BJ (cell line): ENCODE data around the gene PCF11. TPM values are rescaled to one million over a fixed set of nuclear protein-coding genes. Genes with fewer than 3 reads are reported as not detected.
"Not testable (repeated sequence)": the region's sequence is repeated elsewhere in the genome, so short reads cannot be mapped to it uniquely, and the experiment has no call there.

ENCODE experiments used
- CTCF ChIA-PET: fragments of 350-600 bp; formaldehyde crosslinking; extraction: SDS; loops from one replicate; lab custom pipeline; 2021; ENCODE audit warnings: antibody characterized with exemption, inconsistent platforms; lab: Yijun Ruan, JAX
- POLR2A ChIA-PET: fragments of 300-600 bp; sonication (Branson Sonifier 250); formaldehyde crosslinking; extraction: SDS; loops from one replicate; lab custom pipeline; 2021; ENCODE audit warnings: antibody characterized with exemption; lab: Charles Lee
- DNase-seq: peaks from one replicate; pipeline ENCODE4 v3.0.0-alpha.2; 2011; ENCODE audit warnings: low read depth
- H3K27me3 ChIP-seq: 2 replicates; pipeline ENCODE4 v1.6.0; 2011; ENCODE audit warnings: low read length; ENCODE audit not compliant: control insufficient read depth, insufficient read depth
- H3K36me3 ChIP-seq: 2 replicates; pipeline ENCODE4 v1.5.1; 2011; ENCODE audit warnings: low read length; ENCODE audit not compliant: control insufficient read depth, insufficient read depth
- H3K4me3 ChIP-seq: 2 replicates; pipeline ENCODE4 v1.5.1; 2011; ENCODE audit warnings: low read depth, mild to moderate bottlenecking, control low read depth, low read length
- CTCF ChIP-seq: IDR thresholded peaks from 2 replicates; pipeline ENCODE4 v1.5.1; 2011; ENCODE audit warnings: low read depth, mild to moderate bottlenecking, control low read depth, inconsistent platforms, low read length, moderate library complexity; ENCODE audit not compliant: insufficient read depth
- polyA plus RNA-seq: library from polyadenylated mRNA; depleted of rRNA; stranded (reverse); fragments of >200 nt; gene quantifications from 2 replicates; pipeline ENCODE4 v1.2.3, GENCODE V29; 2011

PCF11 gene
- polyA plus RNA-seq, 1 experiment = 14.6 TPM

DNA sequence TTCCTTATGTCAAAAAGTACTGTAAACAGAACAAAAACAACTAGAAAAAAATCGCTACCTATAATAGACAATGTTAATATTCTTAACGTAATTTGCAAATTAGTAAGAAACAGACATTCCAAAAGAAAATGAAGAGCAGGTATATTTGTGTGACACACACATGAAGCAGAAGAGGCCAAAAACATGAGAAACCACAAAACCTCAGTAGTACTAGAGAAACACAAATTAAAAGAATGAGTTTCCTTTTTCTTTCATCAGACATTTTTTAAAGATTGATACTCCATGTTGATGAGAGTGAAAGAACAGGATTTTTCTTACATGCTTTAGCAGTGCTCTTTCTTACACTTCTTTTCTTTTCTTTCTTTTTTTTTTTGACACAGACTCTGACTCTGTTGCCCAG lies 34.2 kb upstream of the PCF11 start:
- ChIA-PET CTCF (interaction anchor here (1.5 kb wide), 1 partner anchor 9 kb away, joined by 3 read pairs; no protein-coding TSS in a partner anchor), POLR2A (no interaction called here)
- no peak for DNase-seq
- TF ChIP-seq CTCF = no peak
- Histone ChIP-seq H3K4me3 (no peak overlapping the region), H3K36me3 (no peaks in the 10 kb centered on the region), H3K27me3 (no peaks in the 10 kb centered on the region)

- no peaks in the 10 kb centered on the region for H3K36me3 ChIP-seq
- no peak overlapping the region for H3K4me3 ChIP-seq
- no peak for DNase-seq
- ChIA-PET POLR2A (no interaction called here), CTCF (no interaction called here)
- no peaks in the 10 kb centered on the region for H3K27me3 ChIP-seq
- TF ChIP-seq CTCF = no peak
These were observed 32.1 kb upstream of the PCF11 start for GRCh38 chr11:83124636-83125424.

DNA sequence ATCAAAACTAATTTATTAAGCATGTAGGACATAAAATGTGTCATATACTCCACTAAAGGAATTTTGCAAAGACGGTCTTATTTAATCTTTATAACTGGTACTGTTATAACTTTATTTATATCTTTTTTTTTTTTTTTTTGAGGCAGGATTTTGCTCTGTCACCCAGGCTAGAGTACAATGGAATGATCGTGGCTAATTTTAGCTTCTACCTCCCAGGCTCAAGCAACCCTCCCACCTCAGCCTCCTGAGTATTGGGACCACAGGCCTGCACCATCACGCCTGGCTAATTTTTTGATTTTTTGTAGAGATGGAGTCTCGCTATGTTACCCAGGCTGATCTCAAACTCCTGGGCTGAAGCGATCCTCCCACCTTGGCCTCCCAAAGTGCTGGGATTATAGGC lies 31.4 kb upstream of the PCF11 start:
- no peak for TF ChIP-seq CTCF
- H3K36me3 ChIP-seq = no peaks in the 10 kb centered on the region
- ChIA-PET POLR2A (no interaction called here), CTCF (no interaction called here)
- no peaks in the 10 kb centered on the region for H3K27me3 ChIP-seq
- DNase-seq = no peak
- no peak overlapping the region for H3K4me3 ChIP-seq

DNA sequence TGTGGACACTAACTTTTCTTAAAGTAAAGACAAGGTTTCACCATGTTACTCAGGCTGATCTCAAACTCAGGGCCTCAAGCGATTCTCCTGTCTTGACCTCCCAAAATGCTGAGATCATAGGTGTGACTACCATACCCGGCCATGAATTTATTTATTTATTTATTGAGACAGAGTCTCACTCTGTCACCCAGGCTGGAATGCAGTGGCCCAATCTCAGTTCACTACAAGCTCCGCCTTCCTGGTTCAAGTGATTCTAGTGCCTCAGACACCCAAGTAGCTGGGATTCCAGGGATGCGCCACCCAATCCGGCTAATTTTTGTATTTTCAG lies 29.7 kb upstream of the PCF11 start:
- Histone ChIP-seq H3K4me3 (no peak overlapping the region), H3K27me3 (no peaks in the 10 kb centered on the region), H3K36me3 (no peaks in the 10 kb centered on the region)
- POLR2A ChIA-PET = no interaction called here
- no peak for DNase-seq
- CTCF ChIA-PET = interaction anchor here (1.2 kb wide), 1 partner anchor 51 kb away, joined by 3 read pairs; no protein-coding TSS in a partner anchor
- no peak for TF ChIP-seq CTCF

DNA sequence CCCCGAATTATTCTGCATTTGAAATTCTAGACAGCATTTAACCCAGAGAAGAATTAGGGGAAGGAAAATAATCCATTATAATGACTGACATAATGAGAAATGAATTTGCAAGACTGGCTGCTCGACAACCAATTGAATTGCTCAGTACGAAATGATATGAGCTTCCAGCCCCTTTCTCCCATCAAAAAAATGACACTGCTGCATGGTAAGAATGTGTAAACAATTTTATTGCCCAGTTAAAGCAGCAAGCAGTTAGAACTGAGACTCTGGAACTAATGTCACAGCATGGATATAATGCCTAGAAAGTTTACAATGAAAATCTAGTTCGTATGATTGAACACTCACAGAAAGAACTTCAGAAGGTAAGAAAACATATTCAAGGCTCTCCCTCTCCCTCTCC lies 24.7 kb upstream of the PCF11 start:
- Histone ChIP-seq H3K36me3 (no peaks in the 10 kb centered on the region), H3K4me3 (no peak overlapping the region), H3K27me3 (no peaks in the 10 kb centered on the region)
- DNase-seq = no peak
- no peak for TF ChIP-seq CTCF
- ChIA-PET CTCF (interaction anchor here (1.2 kb wide), 1 partner anchor 10 kb away, joined by 3 read pairs; no protein-coding TSS in a partner anchor), POLR2A (no interaction called here)

GRCh38 chr11:83133266-83133665 lies 23.7 kb upstream of the PCF11 start:
- POLR2A ChIA-PET, CTCF ChIA-PET: not testable (repeated sequence)

More at GRCh38 chr11:83133266-83133665, 23.7 kb upstream of the PCF11 start:
- DNase-seq, H3K27me3 ChIP-seq, H3K4me3 ChIP-seq, H3K36me3 ChIP-seq: not testable (repeated sequence)
